CD4-positive, alpha-beta T cell treated with Interleukin-4 for 4 hours (primary cell): Measurements from ENCODE around the gene ZNRF2.
"Not testable (repeated sequence)": the region's sequence is repeated elsewhere in the genome, so short reads cannot be mapped to it uniquely, and the experiment has no call there.

Source experiments
- DNase-seq: peaks from one replicate; pipeline ENCODE4 v3.0.0-alpha.2; 2020

ZNRF2 gene

DNA sequence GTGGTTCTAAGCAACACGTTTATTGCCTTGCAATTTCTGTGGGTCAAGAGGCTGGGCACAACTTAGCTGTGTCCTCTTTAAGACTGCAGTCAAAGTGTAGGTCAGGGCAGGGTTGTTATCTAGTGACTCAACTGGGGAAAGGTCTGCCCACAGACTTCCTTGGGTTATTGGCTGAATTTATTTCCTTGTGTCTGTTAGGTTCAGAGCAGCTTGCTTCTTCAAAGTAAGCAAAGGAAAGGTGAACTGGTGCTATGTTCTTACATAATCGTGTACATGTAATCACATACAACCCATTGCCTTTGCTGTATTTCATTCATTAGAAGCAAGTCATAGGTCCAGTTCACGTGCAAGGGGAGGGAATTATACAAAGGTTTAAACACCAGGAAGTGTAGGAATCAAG is 5.9 kb downstream of the ZNRF2 start:
- DNase-seq = peak; percentile 32

DNA sequence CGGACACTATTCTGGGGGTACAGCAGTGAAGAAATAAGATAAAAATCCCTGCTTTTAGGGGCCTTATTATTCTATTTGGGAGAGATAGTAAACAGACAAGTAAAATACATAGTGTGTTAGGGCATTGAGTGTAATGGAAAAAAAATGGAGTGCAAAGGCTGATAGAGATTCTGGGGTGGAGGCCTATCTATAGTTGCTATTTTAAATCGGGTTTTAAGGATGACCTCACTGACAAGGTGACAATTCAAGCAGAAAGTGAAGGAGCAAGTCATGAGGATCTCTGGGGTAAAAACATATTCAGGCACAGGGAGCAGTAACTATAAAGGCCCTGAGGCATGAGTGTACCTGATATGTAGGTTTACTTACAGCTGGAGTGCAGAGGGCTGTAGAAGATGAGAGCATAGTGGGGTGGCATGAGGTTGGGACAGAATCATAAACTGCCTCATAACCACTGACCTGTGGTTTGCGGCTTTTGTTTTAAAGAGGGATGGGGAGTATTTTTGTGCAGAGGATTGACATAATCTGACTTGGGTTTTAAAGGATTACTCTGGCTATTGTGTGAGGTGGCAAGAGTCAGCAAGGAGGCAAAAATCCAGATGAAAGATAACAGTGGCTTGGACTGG is 8.1 kb downstream of the ZNRF2 start:
- not testable (repeated sequence) for DNase-seq

DNA sequence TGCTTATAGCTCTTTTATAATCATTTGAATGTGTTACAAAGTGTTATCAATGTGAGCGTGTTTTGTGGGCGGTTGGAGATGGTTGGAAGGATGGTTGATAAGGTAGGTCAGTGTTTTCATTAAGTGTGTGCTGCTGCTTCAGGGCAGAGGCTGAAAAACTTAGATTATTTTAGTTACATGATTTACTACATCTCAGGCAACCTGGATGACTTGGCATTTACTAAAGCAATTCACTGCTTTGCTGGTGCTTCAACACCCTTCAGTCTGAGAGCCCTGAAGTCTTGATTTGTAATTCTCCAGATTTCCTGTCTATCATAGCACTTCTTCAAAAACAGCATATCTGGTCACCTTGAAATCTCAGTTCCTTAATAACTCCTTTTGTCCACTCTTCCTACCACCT is 11.9 kb downstream of the ZNRF2 start:
- not testable (repeated sequence) for DNase-seq

DNA sequence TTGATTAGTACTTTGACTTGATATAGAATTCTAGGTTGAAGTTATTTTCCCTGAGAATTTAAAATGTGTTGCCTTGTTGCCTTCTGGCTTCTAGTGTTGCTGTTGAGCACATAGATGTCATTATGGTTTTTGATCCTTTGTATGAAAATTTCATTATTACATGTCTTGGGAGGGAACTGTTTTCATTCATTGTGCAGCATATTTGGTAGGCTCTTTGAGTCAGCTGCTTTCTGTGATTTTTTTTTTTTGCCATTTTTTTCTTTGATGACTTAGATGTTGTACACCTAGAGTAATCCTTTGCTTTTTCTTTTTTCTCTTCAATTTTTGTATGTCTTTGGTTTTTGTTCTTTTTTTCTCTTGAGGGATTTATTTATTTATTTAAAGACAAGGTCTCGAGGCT is 13.1 kb downstream of the ZNRF2 start:
- not testable (repeated sequence) for DNase-seq

DNA sequence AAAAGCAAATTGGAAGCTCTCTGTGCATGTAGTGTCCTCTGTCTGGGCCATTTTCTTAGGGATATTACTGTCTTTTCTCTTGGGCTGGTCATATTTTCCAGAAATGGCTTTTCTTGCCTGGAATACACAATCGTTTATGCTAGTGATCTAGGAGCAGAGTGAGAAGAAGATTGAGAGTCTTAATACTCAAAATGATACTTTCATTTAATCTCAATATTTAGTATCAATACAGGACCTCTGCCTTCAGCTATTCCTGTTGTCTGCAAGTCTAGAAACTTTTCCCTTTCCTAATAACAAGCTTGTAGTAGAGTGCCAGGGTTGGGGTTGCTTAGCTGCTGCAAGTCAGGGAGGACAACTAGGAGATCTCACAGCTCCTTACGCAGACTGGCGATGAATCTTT is 14.0 kb downstream of the ZNRF2 start:
- DNase-seq = not testable (repeated sequence)

DNA sequence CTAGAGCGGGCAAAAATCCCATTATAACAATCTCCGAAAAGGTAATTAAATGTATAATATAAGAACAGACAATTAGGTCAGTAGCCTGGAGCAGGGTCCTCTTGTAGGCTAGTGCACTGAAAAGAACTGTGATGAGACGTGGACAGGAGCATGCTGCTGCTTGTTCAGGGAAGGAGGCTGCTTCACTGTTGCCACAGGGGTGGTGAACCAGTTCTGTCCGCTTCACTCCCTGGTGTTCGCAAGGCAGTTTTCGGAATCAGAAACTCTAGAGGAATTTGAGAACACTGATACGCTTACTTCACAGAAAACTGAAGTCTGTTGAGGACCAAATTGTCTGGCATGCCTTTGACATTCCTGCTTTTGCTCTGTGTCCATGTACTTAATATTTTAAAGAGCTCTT is 17.4 kb downstream of the ZNRF2 start:
- no peak for DNase-seq

DNA sequence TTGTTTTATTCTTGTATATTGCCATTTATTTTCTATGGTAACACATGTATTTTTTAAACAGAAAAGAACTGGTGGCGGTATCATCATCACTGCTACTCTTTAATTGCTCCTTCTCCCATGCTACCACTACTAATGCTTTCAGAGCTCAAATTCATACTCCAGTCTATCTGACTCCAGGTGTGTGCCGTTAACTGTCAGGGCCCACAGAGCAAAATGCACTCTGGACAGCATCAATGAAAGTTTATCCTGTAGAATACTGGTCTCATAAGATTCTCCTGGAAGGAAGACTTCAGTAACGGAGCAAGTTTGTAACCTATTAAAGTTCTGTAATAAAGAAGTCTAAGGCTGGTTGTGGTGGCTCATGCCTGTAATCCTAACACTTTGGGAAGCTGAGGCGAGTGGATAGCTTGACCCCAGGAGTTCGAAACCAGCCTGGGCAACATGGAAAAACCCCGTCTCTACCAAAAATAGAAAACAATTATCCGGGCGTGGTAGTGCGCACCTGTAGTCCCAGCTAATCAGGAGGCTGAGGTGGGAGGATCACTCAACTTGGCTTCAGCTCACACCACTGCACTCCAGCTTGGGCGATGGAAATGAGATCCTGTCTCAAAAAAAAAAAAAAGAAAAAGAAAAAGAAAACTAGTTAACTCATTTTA is 18.4 kb downstream of the ZNRF2 start:
- no peak for DNase-seq

DNA sequence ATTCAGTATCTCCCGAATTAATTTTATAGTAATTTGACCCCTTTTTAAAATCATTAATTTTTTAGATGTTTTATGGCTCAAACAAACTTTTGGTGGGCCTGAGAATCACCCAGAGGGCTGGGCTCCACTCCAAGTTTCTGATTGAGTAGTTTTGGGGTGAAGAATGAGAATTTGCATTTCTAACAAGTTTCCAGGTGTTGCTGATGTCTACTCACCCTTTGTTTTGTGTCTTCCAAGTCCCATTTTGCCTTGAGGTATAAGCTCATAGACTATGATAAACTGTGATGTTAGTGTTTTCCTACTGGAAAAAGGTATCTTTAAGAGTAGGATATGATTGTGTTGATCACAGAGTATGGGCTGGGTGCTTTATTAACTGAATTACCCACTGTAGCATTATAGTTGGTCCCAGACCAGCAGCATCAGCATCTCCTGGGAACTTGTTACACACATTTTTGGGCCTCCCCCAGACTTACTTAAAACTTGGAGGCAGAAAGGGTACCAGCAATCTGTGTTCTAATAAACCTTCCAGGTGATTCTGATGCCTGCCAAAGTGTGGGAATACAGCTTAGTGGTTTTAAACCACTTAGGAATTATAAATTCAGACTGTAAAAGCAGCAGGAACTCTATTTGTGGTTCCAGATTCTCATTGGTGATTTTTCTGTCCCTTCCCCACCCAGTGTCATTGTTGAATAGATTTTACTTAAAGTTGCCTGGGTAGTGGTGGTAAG is 19.1 kb downstream of the ZNRF2 start:
- DNase-seq = no peak

DNA sequence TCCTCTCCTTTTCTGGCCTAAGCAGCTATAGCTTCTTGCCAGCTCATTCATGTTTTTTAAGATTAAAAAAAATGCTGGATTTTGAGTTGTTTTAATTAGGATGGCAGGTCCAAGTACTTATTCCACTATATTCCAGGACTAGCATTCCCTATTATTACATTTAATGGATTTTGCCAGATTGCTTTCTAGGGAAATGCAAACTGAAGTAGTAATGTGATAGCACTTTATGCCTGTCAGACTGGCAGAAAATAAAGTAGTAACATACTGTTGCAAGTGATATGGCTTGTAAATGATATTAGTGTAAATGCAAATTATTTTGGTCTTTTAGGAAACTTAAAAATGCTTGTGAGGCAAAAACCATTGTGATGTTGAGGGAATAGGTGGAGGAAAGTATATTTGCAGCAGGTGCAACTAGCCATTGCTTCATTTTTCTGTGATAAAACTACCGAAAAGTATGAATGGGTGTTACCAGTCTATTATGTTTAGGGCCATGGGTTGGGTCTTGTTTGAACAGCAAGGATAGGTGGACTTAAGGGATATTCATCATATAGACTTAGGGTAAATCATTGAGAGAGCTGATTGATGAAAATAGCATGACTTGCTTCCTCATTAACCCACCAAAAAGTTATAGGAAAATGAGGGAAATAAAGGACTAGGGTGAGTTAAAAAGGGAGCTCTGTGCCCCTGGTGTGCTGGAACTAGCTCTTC is 19.9 kb downstream of the ZNRF2 start:
- no peak for DNase-seq

DNA sequence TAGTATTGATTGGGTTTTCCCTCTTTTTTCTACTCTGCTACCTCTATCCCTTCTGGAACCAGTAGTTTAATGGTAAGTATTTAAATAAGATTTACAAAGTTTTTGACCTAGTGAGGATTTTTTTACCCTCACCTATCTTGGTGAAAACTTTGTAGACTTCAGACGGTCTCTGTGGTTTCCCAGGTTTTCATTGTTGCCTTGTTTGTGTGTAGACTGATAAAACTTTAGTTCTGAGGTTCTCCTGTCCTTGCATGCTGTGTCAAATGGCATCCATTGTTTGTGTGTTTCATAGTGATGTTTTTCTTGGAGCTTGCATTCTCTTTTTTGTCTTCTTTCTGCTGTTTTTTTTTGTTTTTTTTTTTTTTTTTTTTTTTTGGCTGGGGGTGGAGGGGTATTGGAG is 22.6 kb downstream of the ZNRF2 start:
- peak; percentile 24 for DNase-seq

DNA sequence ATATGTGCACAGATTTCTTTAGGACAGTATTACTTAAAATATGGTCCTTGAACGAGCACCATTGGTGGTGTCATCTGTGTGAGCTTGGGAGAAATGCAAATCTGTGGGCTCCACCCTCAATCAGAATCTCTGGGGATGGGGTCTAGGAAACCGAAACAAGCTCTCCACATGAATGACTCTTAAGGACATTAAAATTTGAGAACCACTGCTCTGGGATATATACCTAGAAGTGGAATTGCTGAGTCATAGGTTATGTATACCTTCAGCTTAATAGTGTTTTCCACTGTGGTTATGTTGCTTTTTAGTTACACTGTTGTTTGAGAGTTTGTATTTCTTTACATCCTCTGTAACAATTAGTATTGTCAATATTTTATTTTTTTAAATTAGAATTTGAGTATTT is 24.0 kb downstream of the ZNRF2 start:
- DNase-seq = peak; percentile 26

DNA sequence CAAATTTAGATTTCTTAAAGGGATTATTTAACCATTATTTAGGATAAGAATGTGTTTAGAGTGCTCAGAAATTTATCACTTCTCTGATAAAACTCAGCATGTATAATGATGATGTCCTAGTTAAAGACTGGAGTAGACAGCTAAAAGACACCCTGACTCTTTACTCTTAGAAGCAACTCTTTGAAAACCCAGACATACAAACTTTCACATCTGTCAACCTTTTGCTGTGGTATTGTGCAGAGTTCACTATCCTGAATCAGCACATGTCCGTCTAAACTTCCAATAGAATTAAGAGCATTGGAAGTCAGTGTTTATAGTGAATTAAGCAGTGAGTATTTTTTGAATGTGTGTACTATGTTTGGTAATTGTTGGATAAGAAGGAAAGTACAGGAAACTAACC is 24.9 kb downstream of the ZNRF2 start:
- DNase-seq = no peak

DNA sequence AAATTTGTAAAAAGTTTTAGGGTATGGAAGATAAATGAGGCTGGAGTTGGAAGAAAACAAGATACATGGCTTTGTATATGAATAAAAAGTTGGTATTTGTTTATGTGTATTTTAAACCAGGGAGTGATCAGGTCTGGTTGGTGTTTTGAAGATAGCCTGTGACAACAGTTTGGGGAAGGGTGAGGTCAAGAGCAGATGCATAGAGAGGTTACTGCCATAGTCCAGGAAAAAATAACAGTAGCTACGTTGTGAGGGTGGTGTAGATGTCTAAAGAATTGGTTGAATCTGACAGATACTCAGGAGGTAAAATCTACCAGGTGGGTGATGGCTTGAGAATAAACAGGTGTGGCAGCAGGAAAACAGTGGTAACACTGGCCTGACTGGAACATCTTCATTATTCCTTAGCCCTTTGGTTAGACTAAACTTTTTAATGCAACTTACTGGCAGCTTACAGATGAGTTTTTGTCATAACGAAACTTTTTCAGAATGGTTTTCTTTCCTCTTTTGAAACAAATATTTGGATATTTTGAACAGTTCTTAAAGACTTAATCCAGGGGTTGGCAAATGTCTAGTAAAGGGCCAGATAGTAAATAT is 25.5 kb downstream of the ZNRF2 start:
- DNase-seq = no peak

DNA sequence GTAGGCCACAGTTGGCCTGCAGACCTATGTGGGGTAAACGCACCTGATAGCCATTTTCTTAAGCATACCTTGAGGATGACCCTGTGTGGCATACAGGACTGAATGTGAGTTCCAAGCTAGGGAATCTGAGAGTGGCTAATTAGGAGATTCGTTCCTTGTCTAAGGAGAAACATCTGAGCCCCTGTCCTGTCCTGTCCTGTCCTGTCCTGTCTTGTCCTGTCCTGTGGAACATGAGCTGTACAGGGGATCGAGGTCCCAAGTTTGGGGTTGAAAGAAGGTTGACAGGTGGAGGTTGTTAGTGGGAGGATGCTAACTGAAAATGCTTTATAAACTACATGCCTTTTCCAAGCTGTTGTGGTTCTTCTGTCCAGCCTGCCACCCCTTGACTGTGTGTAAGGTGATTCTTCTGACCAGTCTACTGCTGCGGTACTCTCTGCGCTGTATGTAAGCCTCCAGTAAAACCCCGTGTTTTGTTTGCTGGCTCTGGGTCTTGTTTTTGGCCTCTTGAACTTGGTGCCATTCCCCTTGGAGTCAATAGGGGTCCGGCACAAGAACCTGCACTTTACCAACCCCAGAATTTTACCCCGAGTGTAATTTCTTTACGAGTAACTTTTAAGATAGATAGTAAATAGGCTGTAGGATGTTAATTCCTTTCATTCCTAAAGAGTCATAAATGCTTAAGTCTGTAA is 26.4 kb downstream of the ZNRF2 start:
- DNase-seq = no peak

DNA sequence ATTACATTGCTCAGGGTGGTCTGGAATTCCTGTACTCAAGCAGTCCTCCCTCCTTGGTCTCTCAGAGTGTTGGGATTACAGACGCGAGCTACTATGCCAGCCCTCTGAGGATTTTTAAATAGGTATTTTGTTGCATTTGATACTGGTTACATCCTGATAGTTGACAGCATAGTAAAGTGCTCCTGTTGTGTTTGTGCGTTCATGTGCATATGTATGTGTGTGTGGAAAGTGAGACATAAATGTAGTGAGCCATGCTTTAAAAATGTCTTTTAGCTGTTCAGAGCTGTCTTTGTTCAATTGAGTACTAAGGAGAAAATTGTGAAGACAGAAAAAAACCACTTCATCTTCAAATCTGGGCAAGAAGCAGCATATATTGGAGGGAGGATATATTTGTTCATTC is 27.8 kb downstream of the ZNRF2 start:
- DNase-seq = no peak

DNA sequence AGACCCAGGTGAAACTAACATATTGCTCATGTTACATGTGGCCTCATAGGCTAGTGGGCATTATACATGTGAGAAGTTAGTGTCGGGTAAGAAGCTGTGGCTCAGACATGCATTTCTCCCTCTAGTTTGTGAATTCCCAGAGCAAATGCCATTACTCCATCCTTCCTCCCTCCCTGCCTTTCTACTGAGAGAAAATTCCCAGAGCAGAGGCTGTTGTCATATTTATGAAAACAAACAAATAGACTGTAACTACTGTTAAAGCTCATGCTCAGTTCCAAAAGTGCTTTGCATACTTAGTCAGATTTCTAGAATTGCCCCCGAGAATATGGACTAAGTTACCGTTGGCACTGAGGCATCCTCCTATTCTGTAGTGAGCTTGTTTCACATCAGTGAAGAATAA is 29.0 kb downstream of the ZNRF2 start:
- DNase-seq = no peak

DNA sequence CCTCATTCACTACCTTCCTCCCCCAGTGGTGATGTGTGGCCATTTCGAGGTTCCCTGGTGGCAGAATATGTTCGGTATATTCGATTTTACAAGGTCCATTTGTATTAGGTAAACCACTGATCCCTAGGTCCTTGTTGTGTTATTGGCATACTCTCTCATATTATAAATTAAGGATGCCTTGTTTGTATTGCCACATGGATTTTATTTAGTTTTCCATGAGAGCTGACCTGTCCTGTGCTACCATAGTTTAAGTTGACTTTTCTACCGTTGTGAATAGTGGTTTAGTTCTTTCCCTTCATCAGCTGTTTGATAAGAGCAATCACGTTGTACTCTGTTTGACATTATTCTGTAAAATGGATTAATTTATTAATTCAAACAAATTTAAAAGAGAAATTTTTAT is 29.4 kb downstream of the ZNRF2 start:
- DNase-seq = no peak

DNA sequence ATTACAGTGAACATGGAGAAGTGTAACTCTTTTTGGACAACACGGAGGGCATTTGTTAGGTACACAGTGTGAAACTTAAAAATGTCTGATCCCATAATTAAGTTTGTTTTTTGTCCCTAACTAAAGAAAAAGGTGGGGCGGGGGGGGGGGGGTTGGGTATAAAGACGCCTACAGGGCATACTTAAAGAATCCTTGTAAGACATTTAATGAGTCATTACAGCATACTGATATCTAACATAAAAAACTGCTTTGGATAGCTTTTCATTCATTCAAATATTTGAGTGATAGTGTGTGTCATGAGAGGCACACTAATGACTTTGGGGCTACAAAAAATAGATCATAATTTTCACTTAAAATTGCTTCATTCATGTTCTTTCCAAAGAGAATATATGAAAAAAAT is 31.2 kb downstream of the ZNRF2 start:
- no peak for DNase-seq

DNA sequence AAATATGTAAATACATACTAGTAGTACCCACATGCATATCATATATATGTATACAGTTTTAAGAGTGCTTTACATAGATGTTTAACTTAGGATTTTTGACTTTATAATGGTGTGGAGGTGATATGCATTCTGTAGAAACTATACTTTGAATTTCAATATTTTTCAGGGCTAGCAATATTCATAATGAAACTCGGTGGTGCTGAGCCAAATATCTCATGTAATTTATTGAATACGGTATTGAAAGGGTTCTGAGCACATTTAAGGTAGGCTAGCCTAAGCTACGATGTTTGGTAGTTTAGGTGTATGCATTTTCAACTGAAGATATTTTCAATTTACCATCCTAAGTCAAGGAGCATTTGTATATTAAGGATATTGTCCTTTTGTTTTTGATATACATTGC is 36.0 kb downstream of the ZNRF2 start:
- no peak for DNase-seq

DNA sequence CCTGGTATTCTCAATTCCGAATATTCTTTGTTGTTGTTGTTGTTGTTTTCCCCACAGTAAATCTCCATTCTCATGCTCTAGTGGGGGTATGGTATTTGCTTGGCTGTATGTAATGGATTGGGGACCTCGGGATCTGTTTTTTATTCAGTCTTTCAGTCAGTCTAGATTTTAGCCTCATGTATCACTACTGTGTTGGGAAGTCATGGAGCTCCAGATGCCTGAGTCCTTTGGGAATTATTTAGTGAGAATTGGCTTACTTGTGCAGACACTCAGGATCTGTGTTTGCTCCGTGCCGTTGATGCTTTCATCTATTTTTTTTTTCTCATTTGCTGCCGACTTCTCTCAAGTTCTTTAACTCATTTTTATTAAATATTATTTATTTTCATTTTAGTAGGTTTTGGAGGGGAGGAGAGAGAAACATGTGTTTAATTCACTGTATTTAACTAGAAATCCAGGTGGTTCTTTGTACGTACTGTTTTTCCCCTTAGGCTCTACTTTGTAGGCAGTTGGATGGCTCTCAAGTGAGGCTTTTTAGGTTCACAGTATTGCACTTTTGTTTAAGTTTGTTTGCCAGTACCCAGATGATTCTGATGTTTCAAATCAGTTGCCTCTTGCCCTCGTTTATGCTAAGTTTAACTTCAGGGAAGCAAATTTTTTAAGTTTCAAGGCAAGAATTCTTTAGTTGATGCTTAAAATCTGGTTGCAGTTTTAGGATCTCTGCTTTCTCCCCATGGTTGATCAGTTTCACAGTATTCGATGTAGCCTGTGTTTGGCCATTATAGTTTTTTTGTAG is 36.9 kb downstream of the ZNRF2 start:
- no peak for DNase-seq

DNA sequence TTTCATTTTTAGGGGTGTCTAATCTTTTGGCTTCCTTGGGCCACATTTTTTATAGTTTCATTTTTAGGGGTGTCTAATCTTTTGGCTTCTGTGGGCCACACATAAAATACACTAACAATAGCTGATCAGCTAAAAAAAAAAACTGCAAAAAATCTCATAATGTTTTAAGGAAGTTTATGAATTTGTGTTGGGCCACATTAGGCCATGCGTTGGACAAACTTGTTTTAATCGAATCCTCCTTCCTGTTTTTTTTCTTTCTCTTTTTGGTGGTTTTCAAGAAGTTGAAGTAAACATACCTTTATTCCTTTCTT is 37.4 kb downstream of the ZNRF2 start:
- DNase-seq = peak; percentile 40
